H9 (cell line): ENCODE results near the gene AKAP12. TPM values are rescaled to one million over a fixed set of nuclear protein-coding genes. Genes with fewer than 3 reads are reported as not detected.

Experiments
- DNase-seq: peaks from one replicate; pipeline ENCODE4 v3.0.0-alpha.2; 2017
- H2AFZ ChIP-seq: one replicate; pipeline ENCODE4 v1.6.1; 2013; ENCODE audit warnings: mild to moderate bottlenecking, low read length, control low read depth, moderate library complexity
- H2AK5ac ChIP-seq: 2 replicates; pipeline ENCODE4 v1.6.1; 2013; ENCODE audit warnings: low read length, control low read depth, mixed read lengths; ENCODE audit not compliant: insufficient read length
- H2BK120ac ChIP-seq: one replicate; pipeline ENCODE4 v1.6.1; 2013; ENCODE audit warnings: low read depth, mild to moderate bottlenecking, low read length, control low read depth, inconsistent platforms; ENCODE audit not compliant: poor library complexity, severe bottlenecking
- H2BK12ac ChIP-seq: 2 replicates; pipeline ENCODE4 v1.6.1; 2013; ENCODE audit warnings: low read length, control low read depth, mixed read lengths, low read depth; ENCODE audit not compliant: insufficient read length
- H2BK15ac ChIP-seq: 2 replicates; pipeline ENCODE4 v1.6.1; 2013; ENCODE audit warnings: low read depth, low read length, control low read depth
- H2BK20ac ChIP-seq: one replicate; pipeline ENCODE4 v1.6.1; 2013; ENCODE audit warnings: low read depth, mild to moderate bottlenecking, low read length, control low read depth, inconsistent platforms; ENCODE audit not compliant: poor library complexity, severe bottlenecking
- H2BK5ac ChIP-seq: 2 replicates; pipeline ENCODE4 v1.6.1; 2013; ENCODE audit warnings: low read length, control low read depth, mixed read lengths; ENCODE audit not compliant: insufficient read length
- H3K14ac ChIP-seq: 2 replicates; pipeline ENCODE4 v1.6.1; 2013; ENCODE audit warnings: low read length, control low read depth; ENCODE audit not compliant: insufficient read depth
- H3K18ac ChIP-seq: 2 replicates; pipeline ENCODE4 v1.6.1; 2013; ENCODE audit warnings: low read depth, mild to moderate bottlenecking, mixed read lengths, low read length, control low read depth; ENCODE audit not compliant: insufficient read length
- H3K23ac ChIP-seq: 2 replicates; pipeline ENCODE4 v1.6.1; 2013; ENCODE audit warnings: low read length, control low read depth, mixed read lengths, low read depth; ENCODE audit not compliant: insufficient read length
- H3K23me2 ChIP-seq: 2 replicates; pipeline ENCODE4 v1.6.1; 2013; ENCODE audit warnings: low read depth, mild to moderate bottlenecking, mixed read lengths, low read length, control low read depth; ENCODE audit not compliant: insufficient read length, poor library complexity, severe bottlenecking
- H3K27ac ChIP-seq: 2 replicates; pipeline ENCODE4 v1.5.1; 2013; ENCODE audit warnings: low read length, control low read depth, mixed read lengths, low read depth; ENCODE audit not compliant: insufficient read length
- H3K27me3 ChIP-seq: 2 replicates; pipeline ENCODE4 v1.6.1; 2013; ENCODE audit warnings: low read length, control low read depth, inconsistent platforms; ENCODE audit not compliant: insufficient read depth
- H3K4ac ChIP-seq: 2 replicates; pipeline ENCODE4 v1.6.1; 2013; ENCODE audit warnings: low read depth, mild to moderate bottlenecking, control low read depth, inconsistent platforms, low read length, moderate library complexity
- H3K4me1 ChIP-seq: 2 replicates; pipeline ENCODE4 v1.6.1; 2013; ENCODE audit warnings: low read length, control low read depth, inconsistent platforms; ENCODE audit not compliant: insufficient read depth
- H3K4me2 ChIP-seq: 2 replicates; pipeline ENCODE4 v1.6.1; 2013; ENCODE audit warnings: low read length, control low read depth, mixed read lengths; ENCODE audit not compliant: insufficient read length, insufficient read depth
- H3K56ac ChIP-seq: 2 replicates; pipeline ENCODE4 v1.6.1; 2013; ENCODE audit warnings: low read depth, mild to moderate bottlenecking, mixed read lengths, low read length, control low read depth; ENCODE audit not compliant: insufficient read length
- H3K79me1 ChIP-seq: 2 replicates; pipeline ENCODE4 v1.6.1; 2013; ENCODE audit warnings: low read depth, mild to moderate bottlenecking, moderate library complexity, low read length, control low read depth, inconsistent platforms; ENCODE audit not compliant: insufficient read depth, poor library complexity, severe bottlenecking
- H3K79me2 ChIP-seq: 2 replicates; pipeline ENCODE4 v1.6.1; 2013; ENCODE audit warnings: low read length, control low read depth, inconsistent platforms; ENCODE audit not compliant: insufficient read depth
- H3K9ac ChIP-seq: 2 replicates; pipeline ENCODE4 v1.6.1; 2013; ENCODE audit warnings: low read length, control low read depth, mixed read lengths; ENCODE audit not compliant: insufficient read length; ENCODE audit errors: extremely low read depth
- H3K9me3 ChIP-seq: one replicate; pipeline ENCODE4 v1.6.1; 2013; ENCODE audit warnings: low read depth, low read length, inconsistent platforms; ENCODE audit not compliant: control insufficient read depth
- H3T11ph ChIP-seq: one replicate; pipeline ENCODE4 v1.6.1; 2013; ENCODE audit warnings: mild to moderate bottlenecking, low read length, control low read depth, inconsistent platforms
- H4K20me1 ChIP-seq: one replicate; pipeline ENCODE4 v1.6.1; 2013; ENCODE audit not compliant: control insufficient read depth, insufficient read length, insufficient read depth
- H4K5ac ChIP-seq: 2 replicates; pipeline ENCODE4 v1.6.1; 2013; ENCODE audit warnings: low read depth, mild to moderate bottlenecking, mixed read lengths, low read length, control low read depth; ENCODE audit not compliant: insufficient read length
- H4K8ac ChIP-seq: replicated peaks from 2 replicates; pipeline ENCODE4 v1.6.1; 2013; ENCODE audit warnings: low read length, control low read depth, mixed read lengths, low read depth; ENCODE audit not compliant: insufficient read length
- H4K91ac ChIP-seq: 2 replicates; pipeline ENCODE4 v1.6.1; 2013; ENCODE audit warnings: low read depth, mild to moderate bottlenecking, moderate library complexity, mixed read lengths, low read length, control low read depth; ENCODE audit not compliant: insufficient read length
- H3K27ac Mint-ChIP-seq, 3 experiments: 2 replicates in 2 of 3; 3 replicates in 1 of 3; pipeline ENCODE4 v1.8.0; 2020 to 2021; ENCODE audit warnings: mixed read lengths in 3 of 3, mild to moderate bottlenecking in 1 of 3, moderate library complexity in 1 of 3
- H3K27me3 Mint-ChIP-seq: 2 replicates; pipeline ENCODE4 v1.8.0; 2021; ENCODE audit warnings: low read depth, mild to moderate bottlenecking, moderate library complexity, mixed read lengths
- H3K36me3 Mint-ChIP-seq, 3 experiments: 2 replicates in 2 of 3; 3 replicates in 1 of 3; pipeline ENCODE4 v1.8.0; 2020 to 2021; ENCODE audit warnings: low read depth in 3 of 3, mixed read lengths in 3 of 3; ENCODE audit not compliant: insufficient read depth in 1 of 3
- H3K4me1 Mint-ChIP-seq, 2 experiments: 2 replicates each; pipeline ENCODE4 v1.8.0; 2020; ENCODE audit warnings: mixed read lengths in 2 of 2
- H3K4me3 Mint-ChIP-seq, 2 experiments: 2 replicates in 1 of 2; 3 replicates in 1 of 2; pipeline ENCODE4 v1.8.0; 2020 to 2021; ENCODE audit warnings: mild to moderate bottlenecking in 2 of 2, mixed read lengths in 2 of 2, moderate library complexity in 1 of 2
- H3K9me3 Mint-ChIP-seq, 2 experiments: 2 replicates in 1 of 2; 3 replicates in 1 of 2; pipeline ENCODE4 v1.8.0; 2020; ENCODE audit warnings: mild to moderate bottlenecking in 2 of 2, mixed read lengths in 2 of 2, moderate library complexity in 1 of 2
- CTCF ChIP-seq: fragments of 200-600 bp; sonication (generic); conservative IDR thresholded peaks from 3 replicates; pipeline ENCODE4 v1.8.0; 2021; ENCODE audit warnings: antibody characterized with exemption, mild to moderate bottlenecking
- WGBS: extraction: QIAGEN DNeasy Blood & Tissue Kit; methylation state at CpG from one replicate; pipeline ENCODE4 v1.1.7; 2013; ENCODE audit warnings: missing lambda C conversion rate, low lambda C conversion rate, mixed read lengths; ENCODE audit not compliant: insufficient read length; ENCODE audit errors: extremely low coverage; 5-methylcytosine and 5-hydroxymethylcytosine counted together
- total RNA-seq: library from RNA; stranded (reverse); gene quantifications from 2 replicates; pipeline ENCODE4 v1.2.1, GENCODE V29; 2021

The AKAP12 gene
- total RNA-seq, 1 experiment from 2014 or later, result 52.3 TPM

DNA sequence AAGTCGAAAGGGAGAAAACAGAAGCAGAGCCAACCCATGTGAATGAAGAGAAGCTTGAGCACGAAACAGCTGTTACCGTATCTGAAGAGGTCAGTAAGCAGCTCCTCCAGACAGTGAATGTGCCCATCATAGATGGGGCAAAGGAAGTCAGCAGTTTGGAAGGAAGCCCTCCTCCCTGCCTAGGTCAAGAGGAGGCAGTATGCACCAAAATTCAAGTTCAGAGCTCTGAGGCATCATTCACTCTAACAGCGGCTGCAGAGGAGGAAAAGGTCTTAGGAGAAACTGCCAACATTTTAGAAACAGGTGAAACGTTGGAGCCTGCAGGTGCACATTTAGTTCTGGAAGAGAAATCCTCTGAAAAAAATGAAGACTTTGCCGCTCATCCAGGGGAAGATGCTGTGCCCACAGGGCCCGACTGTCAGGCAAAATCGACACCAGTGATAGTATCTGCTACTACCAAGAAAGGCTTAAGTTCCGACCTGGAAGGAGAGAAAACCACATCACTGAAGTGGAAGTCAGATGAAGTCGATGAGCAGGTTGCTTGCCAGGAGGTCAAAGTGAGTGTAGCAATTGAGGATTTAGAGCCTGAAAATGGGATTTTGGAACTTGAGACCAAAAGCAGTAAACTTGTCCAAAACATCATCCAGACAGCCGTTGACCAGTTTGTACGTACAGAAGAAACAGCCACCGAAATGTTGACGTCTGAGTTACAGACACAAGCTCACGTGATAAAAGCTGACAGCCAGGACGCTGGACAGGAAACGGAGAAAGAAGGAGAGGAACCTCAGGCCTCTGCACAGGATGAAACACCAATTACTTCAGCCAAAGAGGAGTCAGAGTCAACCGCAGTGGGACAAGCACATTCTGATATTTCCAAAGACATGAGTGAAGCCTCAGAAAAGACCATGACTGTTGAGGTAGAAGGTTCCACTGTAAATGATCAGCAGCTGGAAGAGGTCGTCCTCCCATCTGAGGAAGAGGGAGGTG is 112.9 kb downstream of the AKAP12 start:
- Mint-ChIP-seq H3K36me3 (peaks cover 7 to 29% (median 19%) of the 10 kb centered on the region in 3 experiments; a peak in 5 of 7 replicates), H3K9me3 (no peaks in the 10 kb centered on the region), H3K4me3 (no peak overlapping the region), H3K27ac (no peak overlapping the region), H3K27me3 (no peaks in the 10 kb centered on the region), H3K4me1 (no peaks in the 10 kb centered on the region)
- no peaks in the 10 kb centered on the region for H3K4me1 ChIP-seq
- H2BK12ac ChIP-seq, result no peak overlapping the region
- no peak for DNase-seq
- H3K23ac ChIP-seq, result no peak overlapping the region
- no peak overlapping the region for H3K27ac ChIP-seq
- H4K91ac ChIP-seq, result no peak overlapping the region
- no peak overlapping the region for H2BK120ac ChIP-seq
- no peak overlapping the region for H2AFZ ChIP-seq
- H3K79me1 ChIP-seq, result no peaks in the 10 kb centered on the region
- no peaks in the 10 kb centered on the region for H3K23me2 ChIP-seq
- H4K5ac ChIP-seq, result no peak overlapping the region
- no peak overlapping the region for H2BK5ac ChIP-seq
- no peaks in the 10 kb centered on the region for H4K20me1 ChIP-seq
- H3K14ac ChIP-seq, result no peak overlapping the region
- H4K8ac ChIP-seq, result no peak overlapping the region
- no peak overlapping the region for H3K18ac ChIP-seq
- WGBS, result no CpG with 5 or more reads among the region's 19 CpGs
- no peak overlapping the region for H3T11ph ChIP-seq
- TF ChIP-seq CTCF, result no peak
- no peak overlapping the region for H2BK20ac ChIP-seq
- no peak overlapping the region for H2AK5ac ChIP-seq
- no peak overlapping the region for H2BK15ac ChIP-seq
- no peaks in the 10 kb centered on the region for H3K79me2 ChIP-seq
- H3K56ac ChIP-seq, result no peak overlapping the region
- no peak overlapping the region for H3K4ac ChIP-seq
- no peaks in the 10 kb centered on the region for H3K9me3 ChIP-seq
- no peak overlapping the region for H3K9ac ChIP-seq
- no peak overlapping the region for H3K4me2 ChIP-seq
- H3K27me3 ChIP-seq, result no peaks in the 10 kb centered on the region
